HepG2 (cell line): ENCODE data around the gene ITPK1. TPM values are rescaled to one million over a fixed set of nuclear protein-coding genes. Genes with fewer than 3 reads are reported as not detected.
A peak's percentile ranks its signal among the peaks of the same experiment; 100 is the strongest.

Experiments used
- ELF3 ChIP-seq: IDR thresholded peaks from 2 replicates; pipeline ENCODE4 v1.6.1; 2016; ENCODE audit warnings: missing genetic modification reagents, missing compliant biosample characterization
- HHEX ChIP-seq: IDR thresholded peaks from 2 replicates; pipeline ENCODE4 v1.6.1; 2016; ENCODE audit warnings: control low read depth
- HOXA3 ChIP-seq: sonication (generic); formaldehyde crosslinking; IDR thresholded peaks from 2 replicates; pipeline ENCODE4 v1.5.0; 2020; ENCODE audit warnings: missing genetic modification reagents
- KAT8 ChIP-seq: IDR thresholded peaks from 2 replicates; pipeline ENCODE4 v1.6.1; 2016; ENCODE audit warnings: missing genetic modification reagents, missing compliant biosample characterization
- KLF15 ChIP-seq: sonication (generic); formaldehyde crosslinking; IDR thresholded peaks from 2 replicates; pipeline ENCODE4 v1.8.1; 2023; ENCODE audit warnings: borderline replicate concordance, mild to moderate bottlenecking, inconsistent platforms, missing genetic modification reagents, mixed read lengths
- MAFK ChIP-seq, 2 experiments: IDR thresholded peaks in 1 of 2; conservative IDR thresholded peaks in 1 of 2; 2 replicates each; pipeline ENCODE4 v1.6.1; 2011; ENCODE audit warnings: improper control_type of control experiment in 2 of 2, low read length in 2 of 2
- MIXL1 ChIP-seq: IDR thresholded peaks from 2 replicates; pipeline ENCODE4 v1.6.1; 2016
- PRDM10 ChIP-seq: sonication (generic); formaldehyde crosslinking; IDR thresholded peaks from 2 replicates; pipeline ENCODE4 v1.4.0; 2020; ENCODE audit warnings: low read depth, missing genetic modification reagents
- SAP130 ChIP-seq: IDR thresholded peaks from 2 replicates; pipeline ENCODE4 v1.6.1; 2016; ENCODE audit warnings: low read depth
- SIN3A ChIP-seq: IDR thresholded peaks from 2 replicates; pipeline ENCODE4 v1.6.1; 2011; ENCODE audit warnings: low read depth, mild to moderate bottlenecking, control low read depth, low read length, borderline replicate concordance
- SIX4 ChIP-seq: sonication (generic); formaldehyde crosslinking; IDR thresholded peaks from 2 replicates; pipeline ENCODE4 v1.4.0; 2020; ENCODE audit warnings: missing genetic modification reagents
- TFE3 ChIP-seq: IDR thresholded peaks from 2 replicates; pipeline ENCODE4 v1.6.1; 2016
- YEATS2 ChIP-seq: sonication (generic); formaldehyde crosslinking; IDR thresholded peaks from 2 replicates; pipeline ENCODE4 v1.4.0; 2020; ENCODE audit warnings: missing genetic modification reagents, borderline replicate concordance
- ZBTB25 ChIP-seq: IDR thresholded peaks from 2 replicates; pipeline ENCODE4 v1.6.1; 2018; ENCODE audit warnings: missing genetic modification reagents
- ZBTB4 ChIP-seq: sonication (generic); formaldehyde crosslinking; IDR thresholded peaks from 2 replicates; pipeline ENCODE4 v1.4.0; 2020; ENCODE audit warnings: missing genetic modification reagents, mild to moderate bottlenecking, borderline replicate concordance
- ZNF124 ChIP-seq: sonication (generic); formaldehyde crosslinking; IDR thresholded peaks from 2 replicates; pipeline ENCODE4 v1.4.0; 2020; ENCODE audit warnings: missing genetic modification reagents
- ZNF335 ChIP-seq: sonication (generic); formaldehyde crosslinking; IDR thresholded peaks from 2 replicates; pipeline ENCODE4 v1.4.0; 2020; ENCODE audit warnings: missing genetic modification reagents
- ZNF558 ChIP-seq: sonication (generic); formaldehyde crosslinking; IDR thresholded peaks from 2 replicates; pipeline ENCODE4 v1.9.0; 2022; ENCODE audit warnings: mild to moderate bottlenecking, missing genetic modification reagents, borderline replicate concordance
- ZNF776 ChIP-seq: sonication (generic); formaldehyde crosslinking; IDR thresholded peaks from 2 replicates; pipeline ENCODE4 v1.4.0; 2020; ENCODE audit warnings: mild to moderate bottlenecking, missing genetic modification reagents
- ZNF792 ChIP-seq: IDR thresholded peaks from 2 replicates; pipeline ENCODE4 v1.6.1; 2016
- ZSCAN22 ChIP-seq: sonication (generic); formaldehyde crosslinking; IDR thresholded peaks from 2 replicates; pipeline ENCODE4 v1.4.0; 2020; ENCODE audit warnings: mild to moderate bottlenecking, missing genetic modification reagents
- polyA plus RNA-seq, 8 experiments: library from polyadenylated mRNA; depleted of rRNA in 3 of 8; stranded (reverse) in 7 of 8; unstranded in 1 of 8; fragments of >200 nt; fragmentation: Illumina TruSeq in 4 of 8; extraction: Trizol in 4 of 8; gene quantifications; 2 replicates each; pipeline versions ENCODE4 v1.2.1 to v1.2.3, GENCODE V29; 2011 to 2016; ENCODE audit warnings: low read depth in 4 of 8, missing spikeins in 1 of 8, mixed read lengths in 1 of 8; ENCODE audit not compliant: insufficient read depth in 1 of 8
- total RNA-seq, 5 experiments: library from RNA; depleted of rRNA; stranded (reverse); fragments of >200 nt; fragmentation: Illumina TruSeq; extraction: Trizol; gene quantifications; 2 replicates each; pipeline ENCODE4 v1.2.3, GENCODE V29; 2016; ENCODE audit warnings: low read depth in 1 of 5

Gene ITPK1
- total and polyA plus RNA-seq, 2 of the 13 experiments (the other 11 are each of a cell fraction or from before 2014, with no cell fraction given), result 20.5 to 47.5 TPM

- TF ChIP-seq TFE3 (CRISPR knock-in tag) (peak; percentile 70; the same call in 1 of the 2 replicates), SIN3A (no peak), ZNF335 (CRISPR knock-in tag) (peak; percentile 77), ZNF792 (CRISPR knock-in tag) (peak; percentile 91; the same call in 1 of the 2 replicates), ZNF558 (CRISPR knock-in tag) (peak; percentile 50; the same call in 1 of the 2 replicates), KAT8 (CRISPR knock-in tag) (peak; percentile 71), YEATS2 (CRISPR knock-in tag) (peak; percentile 33; the same call in 1 of the 2 replicates), ZBTB4 (CRISPR knock-in tag) (no peak), PRDM10 (CRISPR knock-in tag) (peak; percentile 38; the same call in 1 of the 2 replicates), ZNF124 (peak; percentile 89), HHEX (CRISPR knock-in tag) (no peak), SAP130 (CRISPR knock-in tag) (peak; percentile 56), MAFK (conservative IDR thresholded peaks at IDR 0.05 in 1 of 2, IDR thresholded peaks at IDR 0.05 in 1 of 2; ENCODE audit: low read length in 2 of 2) (no peak), ZNF776 (CRISPR knock-in tag) (no peak), KLF15 (CRISPR knock-in tag) (peak; percentile 62; the same call in 1 of the 2 replicates), ELF3 (CRISPR knock-in tag) (peak; percentile 47; the same call in 1 of the 2 replicates), ZSCAN22 (CRISPR knock-in tag) (no peak), SIX4 (CRISPR knock-in tag) (peak; percentile 76), MIXL1 (CRISPR knock-in tag) (peak; percentile 66; the same call in 1 of the 2 replicates), HOXA3 (CRISPR knock-in tag) (no peak), ZBTB25 (peak; percentile 90)
Measured at GRCh38 chr14:92914087-92914656, 201.6 kb downstream of the ITPK1 start (continued).
